Measurements from ENCODE around the gene ANKRD63.

Gene ANKRD63

DNA sequence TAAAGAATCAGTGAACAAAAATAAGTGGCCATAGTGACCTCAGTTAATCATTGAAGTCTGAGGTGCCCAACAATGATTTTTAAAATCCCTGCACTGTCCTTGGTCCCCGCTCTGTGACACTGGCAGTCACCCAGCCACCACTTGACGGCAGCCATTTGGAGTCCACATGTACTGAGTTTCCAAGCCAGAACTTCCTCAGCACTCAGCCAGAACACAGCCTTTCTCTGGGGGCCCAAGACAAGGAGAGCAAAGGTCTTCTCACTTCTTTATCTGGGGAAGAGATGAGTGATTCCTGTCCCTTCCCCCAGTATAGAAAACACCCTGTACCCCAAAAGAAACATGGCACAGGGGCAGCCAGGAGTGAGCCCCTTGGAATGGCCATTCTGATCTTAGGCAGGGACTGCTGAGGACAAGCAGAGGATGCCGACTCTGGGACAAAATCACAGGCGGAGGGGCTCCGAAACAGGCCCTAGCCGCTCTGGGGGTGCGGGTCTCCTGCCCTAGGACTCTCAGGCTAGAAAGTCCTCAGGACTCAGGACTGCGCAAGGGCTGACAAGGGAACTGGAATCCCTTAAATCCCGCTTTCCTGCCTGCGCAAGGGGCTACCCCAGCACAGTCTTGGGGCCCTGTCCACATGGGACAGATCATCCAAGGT, 31.3 kb downstream of the ANKRD63 start:
- TF ChIP-seq FOXP2 (optimal IDR thresholded peaks at IDR 0.05; ENCODE audit: borderline replicate concordance, extremely low read depth, extremely low read length, insufficient read depth) (no peak), POLR2AphosphoS5 (IDR thresholded peaks at IDR 0.05; ENCODE audit: low read depth, low read length) (no peak), SIN3A (IDR thresholded peaks at IDR 0.05; ENCODE audit: borderline replicate concordance, insufficient read depth, low read length) (no peak), TAF1 (IDR thresholded peaks at IDR 0.05; ENCODE audit: borderline replicate concordance, insufficient read depth, low read length) (no peak)
- TF ChIP-seq, protein P1, sequence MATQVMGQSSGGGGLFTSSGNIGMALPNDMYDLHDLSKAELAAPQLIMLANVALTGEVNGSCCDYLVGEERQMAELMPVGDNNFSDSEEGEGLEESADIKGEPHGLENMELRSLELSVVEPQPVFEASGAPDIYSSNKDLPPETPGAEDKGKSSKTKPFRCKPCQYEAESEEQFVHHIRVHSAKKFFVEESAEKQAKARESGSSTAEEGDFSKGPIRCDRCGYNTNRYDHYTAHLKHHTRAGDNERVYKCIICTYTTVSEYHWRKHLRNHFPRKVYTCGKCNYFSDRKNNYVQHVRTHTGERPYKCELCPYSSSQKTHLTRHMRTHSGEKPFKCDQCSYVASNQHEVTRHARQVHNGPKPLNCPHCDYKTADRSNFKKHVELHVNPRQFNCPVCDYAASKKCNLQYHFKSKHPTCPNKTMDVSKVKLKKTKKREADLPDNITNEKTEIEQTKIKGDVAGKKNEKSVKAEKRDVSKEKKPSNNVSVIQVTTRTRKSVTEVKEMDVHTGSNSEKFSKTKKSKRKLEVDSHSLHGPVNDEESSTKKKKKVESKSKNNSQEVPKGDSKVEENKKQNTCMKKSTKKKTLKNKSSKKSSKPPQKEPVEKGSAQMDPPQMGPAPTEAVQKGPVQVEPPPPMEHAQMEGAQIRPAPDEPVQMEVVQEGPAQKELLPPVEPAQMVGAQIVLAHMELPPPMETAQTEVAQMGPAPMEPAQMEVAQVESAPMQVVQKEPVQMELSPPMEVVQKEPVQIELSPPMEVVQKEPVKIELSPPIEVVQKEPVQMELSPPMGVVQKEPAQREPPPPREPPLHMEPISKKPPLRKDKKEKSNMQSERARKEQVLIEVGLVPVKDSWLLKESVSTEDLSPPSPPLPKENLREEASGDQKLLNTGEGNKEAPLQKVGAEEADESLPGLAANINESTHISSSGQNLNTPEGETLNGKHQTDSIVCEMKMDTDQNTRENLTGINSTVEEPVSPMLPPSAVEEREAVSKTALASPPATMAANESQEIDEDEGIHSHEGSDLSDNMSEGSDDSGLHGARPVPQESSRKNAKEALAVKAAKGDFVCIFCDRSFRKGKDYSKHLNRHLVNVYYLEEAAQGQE (IDR thresholded peaks at IDR 0.05; ENCODE audit: insufficient read depth in 1 of 2, low read depth in 2 of 2, low read length in 2 of 2): no peak

DNA sequence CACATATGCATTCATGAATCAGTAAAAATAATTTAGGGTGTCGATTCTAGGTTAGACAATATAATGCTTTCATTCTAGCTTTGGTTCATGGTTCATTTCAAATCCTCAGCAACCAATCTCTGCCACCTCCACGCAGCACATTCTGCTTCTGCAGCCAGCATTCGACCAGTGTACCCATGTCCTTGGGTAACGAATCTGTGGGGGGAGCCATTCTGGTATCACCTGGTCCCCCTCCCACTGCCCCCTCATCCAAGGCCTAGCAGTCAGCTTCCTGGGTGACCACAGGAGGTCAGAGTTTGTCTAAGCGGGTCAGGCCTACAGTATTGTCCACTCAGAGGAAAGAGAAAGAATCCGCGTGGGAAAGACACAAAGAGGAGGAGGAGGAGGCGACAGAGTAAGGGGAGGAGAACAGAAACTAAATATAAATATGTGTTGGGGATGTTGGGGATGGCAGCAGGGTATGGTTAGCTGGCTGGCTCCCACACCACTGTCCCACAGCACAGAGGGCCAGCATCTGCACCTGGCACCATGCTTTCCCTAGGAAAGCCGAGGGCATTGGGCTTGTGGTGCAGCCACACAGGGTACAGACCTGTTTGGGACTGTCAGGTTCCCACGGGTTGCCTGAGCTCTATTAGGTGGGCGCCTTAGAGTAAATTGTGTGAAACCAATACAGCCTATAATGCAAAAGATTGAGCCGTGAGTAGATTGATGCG, 31.9 kb downstream of the ANKRD63 start:
- TF ChIP-seq, protein P1 (IDR thresholded peaks at IDR 0.05; ENCODE audit: insufficient read depth in 1 of 2, low read depth in 2 of 2, low read length in 2 of 2): no peak
- TF ChIP-seq TAF1 (IDR thresholded peaks at IDR 0.05; ENCODE audit: borderline replicate concordance, insufficient read depth, low read length): no peak
- TF ChIP-seq FOXP2 (optimal IDR thresholded peaks at IDR 0.05; ENCODE audit: borderline replicate concordance, extremely low read depth, extremely low read length, insufficient read depth): no peak
- no peak for TF ChIP-seq POLR2AphosphoS5 (IDR thresholded peaks at IDR 0.05; ENCODE audit: low read depth, low read length)
- TF ChIP-seq SIN3A (IDR thresholded peaks at IDR 0.05; ENCODE audit: borderline replicate concordance, insufficient read depth, low read length): no peak

DNA sequence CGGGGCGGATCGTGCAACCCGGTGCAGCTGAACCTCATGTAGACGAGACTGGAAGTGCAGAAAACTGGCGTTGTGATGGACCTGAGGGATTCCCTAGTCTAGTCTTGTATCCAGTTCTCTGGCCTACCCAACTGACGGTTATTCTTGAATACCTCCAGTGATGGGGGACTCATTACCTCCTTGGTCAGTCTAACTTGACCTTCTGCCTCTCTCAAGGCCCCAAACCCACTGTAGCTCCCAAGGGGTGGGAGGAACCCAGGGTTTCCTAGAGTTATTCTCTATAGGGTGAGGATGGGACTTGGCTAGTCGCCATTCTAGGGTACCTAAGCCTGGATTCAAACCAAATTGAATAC, 32.6 kb downstream of the ANKRD63 start:
- TF ChIP-seq POLR2AphosphoS5 (IDR thresholded peaks at IDR 0.05; ENCODE audit: low read depth, low read length) (no peak), SIN3A (IDR thresholded peaks at IDR 0.05; ENCODE audit: borderline replicate concordance, insufficient read depth, low read length) (no peak), FOXP2 (optimal IDR thresholded peaks at IDR 0.05; ENCODE audit: borderline replicate concordance, extremely low read depth, extremely low read length, insufficient read depth) (no peak), TAF1 (IDR thresholded peaks at IDR 0.05; ENCODE audit: borderline replicate concordance, insufficient read depth, low read length) (no peak)
- TF ChIP-seq, protein P1 (IDR thresholded peaks at IDR 0.05; ENCODE audit: insufficient read depth in 1 of 2, low read depth in 2 of 2, low read length in 2 of 2): no peak

DNA sequence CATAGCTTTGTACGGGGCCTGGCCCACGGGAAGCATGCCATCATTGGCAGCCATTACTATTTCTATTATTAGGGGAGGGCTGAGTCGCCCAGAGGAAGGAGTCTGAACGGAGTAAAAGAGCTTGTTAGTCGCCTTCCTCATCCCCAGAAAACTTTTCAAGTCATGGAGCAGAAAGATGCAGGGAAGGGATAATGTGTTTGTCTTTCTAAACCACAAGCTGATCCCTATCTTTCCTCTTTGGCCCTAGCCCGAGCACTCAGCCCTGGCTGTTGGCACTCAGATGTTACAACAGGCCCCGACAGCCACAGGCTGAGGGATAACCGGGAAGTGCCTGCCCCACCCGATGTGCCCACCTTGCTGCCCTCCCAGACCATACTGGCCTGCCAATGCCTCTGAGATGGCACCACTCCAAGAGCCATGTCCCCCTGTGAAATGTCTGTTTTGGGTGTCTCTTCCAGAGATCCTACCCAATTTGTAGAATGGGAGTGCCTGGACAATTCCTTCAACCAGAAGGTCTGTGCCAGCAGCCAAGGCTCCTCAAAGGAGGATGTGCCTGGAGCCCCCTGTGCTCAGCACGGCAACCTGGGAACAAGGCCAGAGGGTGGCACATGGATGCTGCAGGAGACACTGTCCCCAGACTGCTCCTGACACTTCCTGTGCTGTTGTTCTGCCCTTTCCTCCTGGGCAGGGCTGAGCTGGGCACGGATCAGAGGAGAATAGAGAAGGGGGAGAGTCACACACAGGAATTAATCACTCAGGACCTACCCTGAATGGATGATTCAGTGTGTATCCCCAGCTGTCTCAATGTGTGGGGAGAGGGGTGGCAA, 33.2 kb downstream of the ANKRD63 start:
- no peak for TF ChIP-seq FOXP2 (optimal IDR thresholded peaks at IDR 0.05; ENCODE audit: borderline replicate concordance, extremely low read depth, extremely low read length, insufficient read depth)
- 0 out of 2 replicates have a peak, but pooled peaks have one; percentile 28 for TF ChIP-seq SIN3A (IDR thresholded peaks at IDR 0.05; ENCODE audit: borderline replicate concordance, insufficient read depth, low read length)

DNA sequence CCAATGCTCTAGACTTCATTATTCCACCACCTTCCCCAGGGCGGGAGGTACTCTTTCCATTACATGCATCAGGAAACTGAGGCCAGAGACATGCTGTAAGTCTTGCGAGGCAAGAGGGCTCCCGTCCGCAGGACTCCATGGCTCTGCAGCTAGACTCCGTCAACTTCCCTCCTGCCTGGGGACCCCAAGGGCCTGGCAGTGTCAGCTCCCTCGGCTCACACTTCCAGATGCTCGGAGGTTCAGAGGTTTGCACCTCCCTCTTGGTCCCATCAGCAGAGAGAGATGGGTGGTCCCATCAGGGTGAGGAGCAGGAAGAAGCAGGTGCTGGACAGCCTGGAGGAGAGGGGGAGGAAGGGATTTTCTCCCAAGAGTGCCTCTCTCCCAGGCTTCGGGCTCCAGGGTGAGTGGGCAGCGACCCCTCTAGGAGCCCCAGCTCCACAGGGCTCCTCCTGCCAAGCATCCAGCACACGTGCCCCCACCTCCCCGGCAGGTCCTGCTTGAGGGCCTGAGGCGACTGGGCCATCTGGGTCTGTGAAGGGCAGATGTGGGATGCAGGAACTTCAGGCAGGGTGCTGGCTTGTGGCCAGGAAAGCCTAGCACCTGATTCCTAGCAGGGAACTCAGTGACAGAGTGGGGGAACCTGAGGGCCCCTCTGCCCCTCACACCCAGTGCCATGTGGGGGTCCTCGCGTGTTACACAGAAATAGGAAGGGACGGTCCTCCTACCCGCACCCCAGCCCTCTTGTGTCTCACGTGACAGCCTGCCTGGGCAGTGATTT, 34.7 kb downstream of the ANKRD63 start:
- no peak for TF ChIP-seq TAF1 (IDR thresholded peaks at IDR 0.05; ENCODE audit: borderline replicate concordance, insufficient read depth, low read length)
- TF ChIP-seq SIN3A (IDR thresholded peaks at IDR 0.05; ENCODE audit: borderline replicate concordance, insufficient read depth, low read length): no peak
- TF ChIP-seq POLR2AphosphoS5 (IDR thresholded peaks at IDR 0.05; ENCODE audit: low read depth, low read length): no peak
- TF ChIP-seq, protein P1 (IDR thresholded peaks at IDR 0.05; ENCODE audit: insufficient read depth in 1 of 2, low read depth in 2 of 2, low read length in 2 of 2): no peak
- TF ChIP-seq FOXP2 (optimal IDR thresholded peaks at IDR 0.05; ENCODE audit: borderline replicate concordance, extremely low read depth, extremely low read length, insufficient read depth): no peak

Measured in PFSK-1 (cell line).